H1 (cell line): ENCODE data around the gene CPA1. TPM values are rescaled to one million over a fixed set of nuclear protein-coding genes. Genes with fewer than 3 reads are reported as not detected.

ENCODE experiments used
- ASH2L ChIP-seq: fragments of 200-600, 300-600 bp; sonication (generic); IDR thresholded peaks from one replicate; pipeline ENCODE4 v1.7.1; 2017; ENCODE audit warnings: low read length
- ATF2 ChIP-seq: IDR thresholded peaks from 2 replicates; pipeline ENCODE4 v1.6.1; 2012; ENCODE audit warnings: low read length, inconsistent platforms
- HDAC6 ChIP-seq: IDR thresholded peaks from one replicate; pipeline ENCODE4 v1.7.1; 2012; ENCODE audit warnings: low read depth, mild to moderate bottlenecking, inconsistent platforms, low read length, moderate library complexity
- RXRA ChIP-seq: IDR thresholded peaks from 2 replicates; pipeline ENCODE4 v1.6.1; 2011; ENCODE audit warnings: low read depth, mild to moderate bottlenecking, low read length, moderate library complexity; ENCODE audit not compliant: insufficient read depth
- TAF7 ChIP-seq: optimal IDR thresholded peaks from 2 replicates; pipeline ENCODE3; 2011; ENCODE audit warnings: low read depth, mild to moderate bottlenecking, inconsistent platforms, low read length, moderate library complexity, borderline replicate concordance
- TBP ChIP-seq: IDR thresholded peaks from 2 replicates; pipeline ENCODE4 v1.6.1; 2011; ENCODE audit warnings: low read depth, low read length, improper control_type of control experiment
- polyA plus RNA-seq, 7 experiments: library from polyadenylated mRNA; depleted of rRNA in 3 of 7; stranded (reverse) in 5 of 7; unstranded in 2 of 7; fragments of >200 nt in 5 of 7; fragments of 200-250 nt in 2 of 7; gene quantifications; 1 replicate in 5 of 7; 2 replicates in 1 of 7; 4 replicates in 1 of 7; pipeline versions ENCODE4 v1.2.1 to v1.2.3, GENCODE V29; 2011 to 2013; ENCODE audit warnings: missing spikeins in 2 of 7, mixed read lengths in 2 of 7
- total RNA-seq: library from RNA; stranded (reverse); fragmentation: NEBNext Ultra II Directional; extraction: Animal tissue kit (Norgen Biotek cat#: 25700); gene quantifications from 2 replicates; pipeline ENCODE4 v1.2.1, GENCODE V29; 2021

CPA1 gene
- total and polyA plus RNA-seq, 2 of the 8 experiments (the other 6 are each of a cell fraction or from before 2014, with no cell fraction given) = not detected

DNA sequence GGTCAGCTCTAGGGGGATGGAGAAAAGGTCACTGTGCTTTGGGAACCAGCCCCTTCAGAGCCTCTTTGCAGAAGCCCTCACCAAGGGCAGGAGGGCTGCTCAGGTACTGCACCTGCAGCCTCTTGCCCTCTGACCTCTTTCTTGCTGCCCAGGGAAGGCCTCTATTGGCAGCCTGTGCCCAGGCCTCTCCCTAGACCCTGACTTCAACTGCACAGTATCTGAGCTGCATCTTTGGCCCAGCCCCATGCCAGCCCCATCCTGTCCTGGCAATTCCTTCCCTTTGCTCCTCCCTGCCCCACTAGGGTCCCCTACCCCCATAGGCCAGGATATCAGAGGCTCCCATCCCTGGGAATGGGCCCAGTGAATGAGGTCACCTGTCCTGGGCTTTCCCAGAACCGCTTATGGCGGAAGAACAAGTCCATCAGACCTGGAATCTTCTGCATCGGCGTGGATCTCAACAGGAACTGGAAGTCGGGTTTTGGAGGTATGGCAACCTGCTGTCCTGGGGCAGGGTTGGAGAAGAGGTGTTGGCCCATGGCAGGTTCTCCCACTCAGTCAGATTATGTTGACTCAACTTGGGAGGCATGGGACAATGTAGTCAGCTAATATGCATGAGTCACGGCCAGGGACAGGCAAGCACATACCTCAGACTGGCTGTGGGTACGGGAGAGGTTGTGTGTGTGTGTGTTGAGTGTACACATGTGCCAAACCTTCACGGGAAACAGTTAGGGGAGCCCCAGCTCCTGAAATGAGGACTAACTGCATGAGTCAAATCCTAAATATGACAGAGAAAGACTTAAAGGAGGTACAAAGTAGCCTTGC lies 17.1 kb upstream of the CPA1 start (continued):
- no peak for TF ChIP-seq ATF2
- TF ChIP-seq ASH2L = no peak
- no peak for TF ChIP-seq TAF7
- no peak for TF ChIP-seq TBP
- no peak for TF ChIP-seq RXRA
- TF ChIP-seq HDAC6 = no peak
